ENCODE measurements around the gene ADGRL1. TPM values are rescaled to one million over a fixed set of nuclear protein-coding genes. Genes with fewer than 3 reads are reported as not detected.

Gene ADGRL1
- total RNA-seq, 2 experiments from 2014 or later = 6.3 to 7.7 TPM

- no peak for ATAC-seq
- no peak for DNase-seq
- Mint-ChIP-seq H3K27ac (no peak overlapping the region), H3K4me1 (ENCODE audit: low read depth) (peaks cover 66% of the 10 kb centered on the region), H3K9me3 (ENCODE audit: insufficient read depth) (no peaks in the 10 kb centered on the region), H3K36me3 (ENCODE audit: low read depth) (peaks cover 13% of the 10 kb centered on the region), H3K4me3 (peak overlapping the region; percentile 51), H3K27me3 (ENCODE audit: low read depth) (no peaks in the 10 kb centered on the region)
- ChIA-PET POLR2A (interaction anchor here (1.9 kb wide), 1 partner anchor 21 kb away, joined by 9 read pairs; the partner anchor contains the start of gene ASF1B), CTCF (interaction anchor here (0.9 to 6.2 kb wide), 15 partner anchors 8 to 509 kb away, joined by 3 to 45 read pairs (median 9); partner anchors contain the start of genes ASF1B and MISP3)
These were observed 90.2 kb downstream of the ADGRL1 start for GRCh38 chr19:14115756-14116155.

- ChIA-PET CTCF (interaction anchor here (0.6 to 6.2 kb wide), 19 partner anchors 9 to 508 kb away, joined by 3 to 45 read pairs (median 8); partner anchors contain the start of genes ASF1B and MISP3), POLR2A (interaction anchor here (1.9 kb wide), 1 partner anchor 22 kb away, joined by 9 read pairs; the partner anchor contains the start of gene ASF1B)
- peaks cover 67% of the 10 kb centered on the region for H3K4me1 Mint-ChIP-seq (ENCODE audit: low read depth)
- no peak overlapping the region for H3K27ac Mint-ChIP-seq
- peaks cover 7% of the 10 kb centered on the region for H3K36me3 Mint-ChIP-seq (ENCODE audit: low read depth)
- H3K27me3 Mint-ChIP-seq (ENCODE audit: low read depth) = no peaks in the 10 kb centered on the region
- H3K4me3 Mint-ChIP-seq = no peak overlapping the region
- H3K9me3 Mint-ChIP-seq (ENCODE audit: insufficient read depth) = no peaks in the 10 kb centered on the region
- ATAC-seq = no peak
- DNase-seq = peak; percentile 64
These were observed 91.1 kb downstream of the ADGRL1 start for GRCh38 chr19:14114854-14115253.

DNA sequence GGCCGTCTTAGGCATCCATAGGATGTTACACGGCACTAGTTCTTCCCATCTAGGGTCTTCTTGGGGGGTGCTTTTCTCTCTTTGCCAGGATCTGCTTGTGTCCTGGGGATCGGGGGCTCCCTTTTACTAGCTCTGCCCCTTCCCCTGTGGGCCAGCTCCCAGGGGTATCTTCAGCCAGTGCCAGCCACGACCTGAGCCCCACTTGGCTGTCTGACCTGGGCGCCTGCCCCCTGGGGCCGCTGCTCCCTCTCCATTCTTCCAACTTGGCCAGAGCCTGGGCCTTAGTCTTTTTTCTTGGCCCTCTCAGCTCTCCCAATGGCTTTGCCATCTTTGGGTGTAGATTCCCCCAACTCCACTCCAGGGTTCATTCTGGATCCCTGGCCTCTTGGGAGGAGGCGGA lies 91.5 kb downstream of the ADGRL1 start:
- H3K27me3 Mint-ChIP-seq (ENCODE audit: low read depth) = no peaks in the 10 kb centered on the region
- ChIA-PET POLR2A (interaction anchor here (0.6 to 1.9 kb wide), 3 partner anchors 22 to 34 kb away, joined by 3 to 9 read pairs (median 4); partner anchors contain the start of gene ASF1B), CTCF (interaction anchor here (0.6 to 6.2 kb wide), 15 partner anchors 9 to 251 kb away, joined by 3 to 45 read pairs (median 8); partner anchors contain the start of genes ASF1B and MISP3)
- no peak overlapping the region for H3K4me3 Mint-ChIP-seq
- ATAC-seq (no peak), DNase-seq (no peak)
- H3K9me3 Mint-ChIP-seq (ENCODE audit: insufficient read depth) = no peaks in the 10 kb centered on the region
- H3K36me3 Mint-ChIP-seq (ENCODE audit: low read depth) = peaks cover 4% of the 10 kb centered on the region
- H3K27ac Mint-ChIP-seq = no peak overlapping the region
- peaks cover 64% of the 10 kb centered on the region for H3K4me1 Mint-ChIP-seq (ENCODE audit: low read depth)

DNA sequence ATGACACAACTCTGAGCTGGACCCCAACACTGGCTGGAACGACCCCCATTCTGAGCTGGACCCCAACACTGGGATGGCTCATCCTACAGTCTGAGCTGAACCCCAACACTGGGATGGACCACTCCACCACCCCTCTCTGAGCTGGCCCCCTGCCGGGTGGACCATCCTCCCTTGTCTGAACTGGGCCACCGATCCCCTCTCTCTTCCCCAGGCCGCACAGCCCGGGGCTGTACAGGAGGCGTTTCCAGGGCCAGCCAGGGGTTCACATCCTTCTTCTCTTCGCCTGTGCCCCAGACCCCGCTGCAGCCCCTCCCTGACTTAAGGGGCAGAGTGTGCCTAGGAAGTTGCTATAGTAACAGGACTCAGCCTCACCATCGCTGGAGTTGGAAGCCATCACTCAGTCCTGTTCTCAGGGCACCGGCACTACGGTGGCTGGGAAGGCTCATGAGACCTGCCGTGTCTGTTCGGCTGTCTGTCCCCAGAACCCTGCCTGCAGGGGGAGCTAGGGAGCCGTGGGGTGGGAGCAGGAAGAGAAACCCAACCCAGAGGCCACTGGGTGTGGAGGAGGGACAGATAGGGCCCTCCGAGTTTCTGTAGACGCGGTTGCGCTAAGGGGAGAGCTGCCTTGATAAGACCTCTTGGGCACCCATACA lies 92.1 kb downstream of the ADGRL1 start:
- DNase-seq (peak; percentile 57), ATAC-seq (no peak)
- peaks cover 61% of the 10 kb centered on the region for H3K4me1 Mint-ChIP-seq (ENCODE audit: low read depth)
- no peaks in the 10 kb centered on the region for H3K27me3 Mint-ChIP-seq (ENCODE audit: low read depth)
- ChIA-PET POLR2A (interaction anchor here (0.6 to 0.9 kb wide), 2 partner anchors 22 to 33 kb away, joined by 3 to 4 read pairs; no protein-coding TSS in a partner anchor), CTCF (interaction anchor here (0.6 to 6.2 kb wide), 16 partner anchors 10 to 250 kb away, joined by 3 to 45 read pairs (median 7); partner anchors contain the start of genes ASF1B and MISP3)
- H3K27ac Mint-ChIP-seq = peak overlapping the region; percentile 30
- H3K36me3 Mint-ChIP-seq (ENCODE audit: low read depth) = peaks cover under 1% of the 10 kb centered on the region
- no peaks in the 10 kb centered on the region for H3K9me3 Mint-ChIP-seq (ENCODE audit: insufficient read depth)
- no peak overlapping the region for H3K4me3 Mint-ChIP-seq

- H3K9me3 Mint-ChIP-seq (ENCODE audit: insufficient read depth) = no peaks in the 10 kb centered on the region
- CTCF ChIA-PET = interaction anchor here (1.1 to 4.4 kb wide), 4 partner anchors 11 to 236 kb away, joined by 3 to 23 read pairs (median 12); no protein-coding TSS in a partner anchor
- H3K36me3 Mint-ChIP-seq (ENCODE audit: low read depth) = no peaks in the 10 kb centered on the region
- DNase-seq = no peak
- no peak for ATAC-seq
- POLR2A ChIA-PET = interaction anchor here (1.0 to 1.3 kb wide), 2 partner anchors 23 to 37 kb away, joined by 3 to 4 read pairs; partner anchors contain the start of gene ASF1B
- H3K4me1 Mint-ChIP-seq (ENCODE audit: low read depth) = peaks cover 55% of the 10 kb centered on the region
- no peak overlapping the region for H3K27ac Mint-ChIP-seq
- no peak overlapping the region for H3K4me3 Mint-ChIP-seq
- no peaks in the 10 kb centered on the region for H3K27me3 Mint-ChIP-seq (ENCODE audit: low read depth)
These were observed 93.1 kb downstream of the ADGRL1 start for GRCh38 chr19:14112809-14113385.

- peaks cover 55% of the 10 kb centered on the region for H3K4me1 Mint-ChIP-seq (ENCODE audit: low read depth)
- H3K27me3 Mint-ChIP-seq (ENCODE audit: low read depth) = no peaks in the 10 kb centered on the region
- H3K27ac Mint-ChIP-seq = peak overlapping the region; percentile 30
- POLR2A ChIA-PET = interaction anchor here (0.5 to 1.3 kb wide), 3 partner anchors 12 to 37 kb away, joined by 3 to 5 read pairs (median 4); partner anchors contain the start of gene ASF1B
- CTCF ChIA-PET = interaction anchor here (1.6 to 4.4 kb wide), 2 partner anchors 10 to 233 kb away, joined by 3 to 23 read pairs; no protein-coding TSS in a partner anchor
- H3K36me3 Mint-ChIP-seq (ENCODE audit: low read depth) = no peaks in the 10 kb centered on the region
- DNase-seq = no peak
- no peak for ATAC-seq
- no peak overlapping the region for H3K4me3 Mint-ChIP-seq
- H3K9me3 Mint-ChIP-seq (ENCODE audit: insufficient read depth) = no peaks in the 10 kb centered on the region
These were observed 93.7 kb downstream of the ADGRL1 start for GRCh38 chr19:14112051-14112808.

- Mint-ChIP-seq H3K9me3 (ENCODE audit: insufficient read depth) (no peaks in the 10 kb centered on the region), H3K27me3 (ENCODE audit: low read depth) (no peaks in the 10 kb centered on the region), H3K36me3 (ENCODE audit: low read depth) (no peaks in the 10 kb centered on the region), H3K4me1 (ENCODE audit: low read depth) (peaks cover 51% of the 10 kb centered on the region), H3K4me3 (no peak overlapping the region), H3K27ac (peak overlapping the region; percentile 30)
- DNase-seq = no peak
- no peak for ATAC-seq
- ChIA-PET POLR2A (interaction anchor here (0.5 kb wide), 1 partner anchor 12 kb away, joined by 5 read pairs; no protein-coding TSS in a partner anchor), CTCF (interaction anchor here (1.5 kb wide), 1 partner anchor 38 kb away, joined by 5 read pairs; the partner anchor contains the start of gene MISP3)
These were observed 94.5 kb downstream of the ADGRL1 start for GRCh38 chr19:14111486-14111885.

- no peaks in the 10 kb centered on the region for H3K36me3 Mint-ChIP-seq (ENCODE audit: low read depth)
- DNase-seq (no peak), ATAC-seq (no peak)
- peak overlapping the region; percentile 24 for H3K27ac Mint-ChIP-seq
- CTCF ChIA-PET = interaction anchor here (1.5 to 2.4 kb wide), 2 partner anchors 26 to 38 kb away, joined by 5 to 8 read pairs; partner anchors contain the start of genes ASF1B and MISP3
- no peak overlapping the region for H3K4me3 Mint-ChIP-seq
- H3K9me3 Mint-ChIP-seq (ENCODE audit: insufficient read depth) = no peaks in the 10 kb centered on the region
- H3K4me1 Mint-ChIP-seq (ENCODE audit: low read depth) = peaks cover 43% of the 10 kb centered on the region
- POLR2A ChIA-PET = no interaction called here
- no peaks in the 10 kb centered on the region for H3K27me3 Mint-ChIP-seq (ENCODE audit: low read depth)
These were observed 95.3 kb downstream of the ADGRL1 start for GRCh38 chr19:14110650-14111049.

DNA sequence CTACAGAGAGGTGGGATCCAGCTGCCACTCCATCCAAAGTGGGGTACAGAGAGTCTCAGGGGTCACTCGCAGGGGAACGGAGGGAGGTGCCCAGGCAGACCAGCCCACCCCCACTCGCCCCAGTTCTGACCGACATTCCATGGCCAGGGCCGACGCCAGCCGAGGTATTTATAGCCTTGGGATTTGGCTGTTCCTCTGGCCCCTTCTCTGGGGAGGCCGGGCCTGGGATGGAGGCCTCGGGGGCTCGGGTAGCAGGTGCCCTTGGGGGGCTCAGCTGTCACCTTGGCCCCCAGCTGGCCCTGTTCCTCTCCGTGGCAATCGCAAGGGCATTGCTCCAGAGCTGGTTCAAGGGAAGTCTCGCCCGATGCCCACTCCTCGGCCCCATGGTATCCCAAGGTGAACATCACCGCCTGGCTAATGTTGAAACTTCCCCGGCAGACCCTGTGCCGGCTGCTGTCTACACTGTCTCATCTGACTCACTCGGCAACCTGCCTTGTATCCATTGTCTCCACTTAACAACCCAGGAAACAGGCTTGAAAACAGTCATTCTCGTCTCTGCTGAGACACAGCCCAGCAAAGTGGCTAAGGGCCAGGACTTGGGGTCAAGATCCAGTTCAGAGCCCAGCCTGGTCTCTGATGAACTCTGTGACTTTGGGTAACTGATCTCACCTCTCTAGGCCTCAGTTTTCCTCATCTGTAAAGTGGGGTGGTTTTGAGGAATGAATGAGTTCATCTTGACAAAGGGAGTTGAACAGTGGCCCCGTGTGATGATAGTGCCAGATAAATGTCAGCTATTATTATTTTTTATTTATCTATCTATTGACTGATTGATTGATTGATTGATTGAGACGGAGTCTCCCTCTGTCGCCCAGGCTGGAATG lies 98.1 kb downstream of the ADGRL1 start:
- no peak overlapping the region for H3K27ac Mint-ChIP-seq
- no peak for ATAC-seq
- CTCF ChIA-PET = interaction anchor here (1.0 to 1.9 kb wide), 2 partner anchors 29 to 386 kb away, joined by 3 to 5 read pairs; partner anchors contain the start of gene ASF1B

DNA sequence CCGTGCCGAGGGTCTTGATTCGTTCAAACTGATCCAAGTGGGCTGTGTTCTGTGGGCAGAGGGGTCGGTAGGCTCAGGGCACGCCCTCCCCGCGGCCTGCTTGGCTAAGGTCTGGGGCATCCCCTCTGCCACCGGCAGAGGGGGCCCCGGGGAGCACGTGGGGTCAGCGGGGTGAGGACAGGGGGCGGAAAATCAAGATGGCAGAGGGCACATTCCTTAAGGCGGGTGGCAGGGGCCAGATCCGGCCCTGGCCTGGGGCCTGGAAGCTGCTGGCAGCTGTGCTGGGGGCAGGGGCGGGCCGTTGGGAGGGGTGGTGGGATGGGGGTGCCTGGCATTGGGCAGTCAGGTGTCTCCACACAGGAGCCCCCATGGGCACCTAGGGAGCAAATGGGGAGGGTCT lies 99.1 kb downstream of the ADGRL1 start:
- no peaks in the 10 kb centered on the region for H3K9me3 Mint-ChIP-seq (ENCODE audit: insufficient read depth)
- peaks cover 3% of the 10 kb centered on the region for H3K36me3 Mint-ChIP-seq (ENCODE audit: low read depth)
- no peak overlapping the region for H3K27ac Mint-ChIP-seq
- ATAC-seq (no peak), DNase-seq (no peak)
- H3K4me3 Mint-ChIP-seq = no peak overlapping the region
- CTCF ChIA-PET = interaction anchor here (1.9 kb wide), 1 partner anchor 30 kb away, joined by 5 read pairs; the partner anchor contains the start of gene ASF1B
- H3K4me1 Mint-ChIP-seq (ENCODE audit: low read depth) = peaks cover 13% of the 10 kb centered on the region
- POLR2A ChIA-PET = no interaction called here
- H3K27me3 Mint-ChIP-seq (ENCODE audit: low read depth) = no peaks in the 10 kb centered on the region

More for the DNA sequence above, 98.1 kb downstream of the ADGRL1 start:
- peaks cover 3% of the 10 kb centered on the region for H3K36me3 Mint-ChIP-seq (ENCODE audit: low read depth)
- H3K9me3 Mint-ChIP-seq (ENCODE audit: insufficient read depth) = no peaks in the 10 kb centered on the region
- peaks cover 19% of the 10 kb centered on the region for H3K4me1 Mint-ChIP-seq (ENCODE audit: low read depth)
- no peak for DNase-seq
- no peak overlapping the region for H3K4me3 Mint-ChIP-seq
- H3K27me3 Mint-ChIP-seq (ENCODE audit: low read depth) = no peaks in the 10 kb centered on the region
- POLR2A ChIA-PET = no interaction called here

Measured in activated CD8-positive, alpha-beta T cell treated with anti-CD3 and anti-CD28 coated beads, Interleukin-2, amount 10 ng/mL, durations not matched to agents 7 days and 5 days (primary cell).